GM21737 (cell line): ENCODE data around the gene SPDL1.

Experiments
- ATAC-seq: cut with Tn5 transposase; IDR thresholded peaks from one replicate; pipeline ENCODE4 v1.9.1; 2021; ENCODE audit warnings: mild to moderate bottlenecking, moderate library complexity; ENCODE audit not compliant: unreplicated experiment

SPDL1 gene

GRCh38 chr5:169583424-169584220 is at the start of gene SPDL1:
SPDL1 (plus strand) TSS chr5:169583773; CDS start chr5:169588417, 4,644 bp downstream.
- peak; percentile 93 for ATAC-seq

DNA sequence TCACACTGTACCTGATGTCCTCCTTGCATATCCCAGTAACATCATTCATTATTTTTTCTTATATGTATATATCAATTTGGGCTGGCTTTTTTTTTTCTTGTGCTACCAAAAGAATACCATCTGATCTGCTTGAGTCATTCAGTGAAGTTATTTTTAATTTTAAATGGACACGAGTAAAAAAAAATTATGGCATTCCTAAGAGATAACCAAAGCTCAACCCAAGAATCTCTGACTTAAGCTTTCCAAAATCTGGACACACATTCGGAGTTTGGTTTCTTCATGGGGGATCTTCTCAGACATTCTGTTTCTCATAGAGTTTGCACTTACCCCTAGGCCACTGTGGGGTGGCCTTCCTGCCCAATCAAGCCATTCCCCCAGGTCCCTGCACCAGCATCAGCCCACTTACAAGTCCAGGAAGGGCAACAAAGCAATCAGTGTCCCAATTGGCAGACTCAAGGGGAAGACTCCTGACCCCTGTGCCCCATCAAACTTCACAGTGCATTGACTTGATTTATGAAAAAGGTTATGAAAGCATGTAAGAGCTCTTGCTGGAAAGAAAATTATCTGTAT is 49.2 kb upstream of the SPDL1 start:
- ATAC-seq, result no peak

DNA sequence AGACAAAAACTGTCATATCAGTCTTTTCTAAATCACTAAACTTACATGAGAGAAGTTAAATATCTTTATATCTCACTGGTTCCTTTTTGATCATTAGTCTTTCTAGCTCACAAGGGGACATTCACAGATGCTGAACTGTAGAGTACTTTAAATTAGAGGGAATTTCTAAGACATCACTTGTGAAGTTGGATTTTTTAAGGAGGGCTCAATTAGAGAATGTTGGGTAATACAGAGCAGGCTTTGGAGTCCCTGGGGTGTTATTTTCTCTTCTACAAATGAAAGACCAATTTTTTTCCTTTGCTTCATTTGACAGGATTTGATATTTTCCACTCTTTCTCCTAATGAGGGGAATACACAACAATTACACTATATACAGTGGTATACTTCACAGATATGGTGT is 48.6 kb upstream of the SPDL1 start:
- no peak for ATAC-seq

GRCh38 chr5:169538944-169539343 is 44.6 kb upstream of the SPDL1 start:
- no peak for ATAC-seq

DNA sequence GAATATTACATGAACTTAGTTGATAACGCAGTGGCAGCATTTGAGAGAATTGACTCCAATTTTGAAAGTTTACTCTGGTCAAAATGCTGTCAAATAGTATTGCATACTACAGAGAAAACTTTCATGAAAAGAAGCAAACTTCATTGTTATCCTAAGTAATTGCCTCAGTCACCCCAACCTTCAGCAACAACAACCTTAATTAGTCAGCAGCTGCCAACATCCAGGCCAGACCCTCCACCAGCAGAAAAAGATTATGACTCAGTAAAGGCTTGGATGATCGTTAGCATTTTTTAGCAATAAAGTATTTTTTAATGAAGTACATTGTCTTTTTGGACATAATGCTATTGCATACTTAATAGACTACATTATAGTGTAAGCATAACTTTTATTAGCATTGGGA is 40.8 kb upstream of the SPDL1 start:
- ATAC-seq, result no peak

- ATAC-seq, result no peak
Measured at GRCh38 chr5:169544264-169544950, 39.2 kb upstream of the SPDL1 start.

DNA sequence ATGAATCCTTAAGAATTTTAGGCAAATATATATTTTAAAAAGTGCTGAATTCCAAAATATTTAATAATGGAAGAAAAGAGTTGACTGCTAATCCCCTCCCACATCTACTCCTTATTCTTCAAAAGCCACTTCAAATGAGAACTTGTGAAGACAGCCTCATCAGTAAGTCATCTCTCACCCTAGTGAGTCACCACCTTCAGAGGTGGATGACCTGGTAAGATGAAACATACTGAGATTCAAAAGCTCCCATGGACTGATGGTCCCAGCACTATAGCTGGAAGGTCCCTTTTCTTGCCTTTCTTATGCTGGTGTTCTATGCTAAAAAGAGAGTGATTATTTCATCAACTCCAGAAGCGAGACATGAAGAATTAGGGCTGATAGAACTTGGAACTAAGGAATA is 37.8 kb upstream of the SPDL1 start:
- ATAC-seq, result no peak

GRCh38 chr5:169546346-169546745 is 37.2 kb upstream of the SPDL1 start:
- ATAC-seq, result no peak

DNA sequence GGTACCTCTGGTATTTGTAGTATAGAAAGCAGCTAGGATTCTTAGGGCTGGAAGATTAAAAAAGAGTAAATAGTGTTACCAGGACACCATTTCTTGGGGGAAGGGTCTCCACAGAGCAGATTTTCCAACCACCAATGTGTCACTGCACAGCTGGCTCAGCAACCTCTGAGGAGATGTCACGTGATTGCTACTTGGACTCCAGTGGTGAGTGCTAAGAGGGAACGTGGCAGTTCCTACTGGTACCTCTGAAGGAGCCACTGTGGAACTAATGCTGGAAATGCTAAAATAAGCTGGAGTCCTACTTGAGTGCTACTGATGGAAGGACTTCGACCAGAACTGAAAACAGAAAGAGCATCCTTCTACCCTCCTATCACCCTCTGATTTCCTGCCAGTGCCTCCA is 36.1 kb upstream of the SPDL1 start:
- no peak for ATAC-seq

DNA sequence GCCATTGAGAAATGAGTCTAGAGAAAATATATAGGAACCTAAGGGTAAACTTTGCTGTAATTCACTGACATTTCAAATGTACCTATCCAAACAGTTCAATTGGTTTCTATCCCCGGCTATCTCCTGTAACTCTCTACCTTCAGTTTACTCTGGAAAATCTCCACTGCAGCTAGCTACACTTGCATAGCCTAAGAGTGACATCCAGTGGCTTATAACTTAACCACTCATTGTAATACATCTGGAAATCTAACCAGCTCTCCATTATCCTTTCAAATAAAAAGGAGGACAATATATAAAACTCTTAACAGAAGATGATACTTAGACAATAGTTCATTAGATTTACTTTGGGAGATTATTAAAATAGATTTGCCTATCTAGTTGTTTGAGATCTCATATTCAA is 35.3 kb upstream of the SPDL1 start:
- no peak for ATAC-seq

DNA sequence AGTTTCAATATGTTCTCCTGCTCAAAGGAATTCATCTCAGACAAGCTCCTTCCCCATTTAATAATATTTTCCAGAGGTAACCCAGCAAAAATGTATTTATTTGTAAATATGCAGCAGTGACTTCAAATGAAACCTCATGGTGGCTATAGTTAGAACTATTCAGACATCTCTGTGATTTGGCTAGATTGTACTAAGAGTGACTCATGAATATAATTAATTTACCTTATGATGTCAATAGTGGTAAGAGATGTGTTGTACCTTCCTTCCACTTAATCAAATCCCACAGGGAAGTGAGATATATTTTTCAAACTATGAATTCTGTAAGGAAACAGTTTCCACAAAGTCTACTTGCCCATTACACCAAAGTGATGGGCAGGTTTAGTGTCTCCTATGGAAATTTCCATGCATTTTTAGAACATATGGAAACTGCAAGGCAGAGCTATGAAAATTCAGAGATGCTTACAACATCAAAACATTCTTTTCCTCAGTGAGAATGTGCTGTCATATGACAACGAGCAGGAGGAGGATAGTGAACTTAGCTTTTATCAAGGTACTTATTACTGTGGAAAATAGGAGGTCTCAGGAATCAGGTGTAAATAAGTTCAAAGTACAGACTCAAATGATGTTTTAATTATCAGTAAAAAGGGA is 34.0 kb upstream of the SPDL1 start:
- ATAC-seq, result no peak

GRCh38 chr5:169550227-169550626 is 33.3 kb upstream of the SPDL1 start:
- ATAC-seq, result no peak

GRCh38 chr5:169551146-169551545 is 32.4 kb upstream of the SPDL1 start:
- no peak for ATAC-seq

GRCh38 chr5:169551696-169552095 is 31.9 kb upstream of the SPDL1 start:
- ATAC-seq, result no peak

- no peak for ATAC-seq
Measured at GRCh38 chr5:169554251-169554650, 29.3 kb upstream of the SPDL1 start.

GRCh38 chr5:169557838-169558237 is 25.7 kb upstream of the SPDL1 start:
- no peak for ATAC-seq

DNA sequence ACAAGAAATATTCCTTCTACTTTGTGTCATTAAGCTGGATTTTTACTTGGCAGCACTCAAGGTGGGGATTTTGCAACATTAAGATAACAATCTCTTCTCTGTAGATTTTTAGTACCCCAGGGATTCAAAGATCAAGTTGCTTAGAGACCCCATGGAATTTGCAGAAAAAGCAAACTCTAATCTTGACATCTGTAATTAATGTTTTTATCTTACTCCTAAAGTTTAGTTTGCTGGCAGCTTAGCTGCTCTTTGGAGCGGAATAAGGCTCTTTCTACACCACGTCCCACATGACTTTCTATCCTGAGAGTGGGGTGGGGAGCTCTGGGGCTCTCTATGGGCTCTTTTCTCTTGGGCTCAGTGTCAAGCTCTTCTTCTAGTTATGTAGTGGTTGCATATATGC is 21.7 kb upstream of the SPDL1 start:
- ATAC-seq, result no peak

- no peak for ATAC-seq
Measured at GRCh38 chr5:169563369-169563768, 20.2 kb upstream of the SPDL1 start.

DNA sequence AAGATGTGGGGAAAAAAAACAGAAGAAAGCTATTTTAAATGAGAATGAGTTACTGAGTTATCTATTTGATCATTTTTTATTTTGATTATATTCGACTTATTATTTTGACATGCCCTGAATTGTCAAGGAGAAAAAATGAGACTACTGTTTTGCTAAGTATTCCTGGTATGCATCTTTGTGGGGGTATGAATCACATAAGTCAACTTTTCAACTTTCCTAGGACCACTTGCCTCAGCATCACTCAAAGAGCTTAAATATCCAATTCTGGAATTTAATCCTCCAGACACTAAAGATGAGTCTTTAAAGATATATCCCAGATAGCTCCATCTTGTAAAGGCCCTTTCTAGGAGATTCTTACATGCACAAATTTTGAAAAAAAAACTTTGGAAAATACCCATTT is 17.4 kb upstream of the SPDL1 start:
- no peak for ATAC-seq

DNA sequence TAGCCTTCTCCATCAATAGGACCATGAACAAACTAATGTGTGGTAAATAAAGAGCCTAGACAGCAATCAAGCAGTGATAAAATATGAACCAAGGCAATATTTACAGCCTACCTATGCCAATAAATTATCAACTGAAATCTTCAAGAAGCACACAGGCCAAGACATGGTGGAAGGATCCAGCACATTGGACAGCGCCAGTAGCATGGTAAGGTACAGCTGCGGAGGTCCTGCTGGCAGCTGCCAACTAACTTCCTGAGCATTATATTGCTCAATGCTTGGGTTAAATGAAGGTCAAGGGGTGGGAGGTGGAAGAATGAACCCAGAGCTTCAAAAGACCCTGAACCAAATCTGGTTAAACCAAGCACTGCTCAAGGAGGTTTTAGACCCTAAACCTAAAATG is 16.5 kb upstream of the SPDL1 start:
- ATAC-seq, result no peak

DNA sequence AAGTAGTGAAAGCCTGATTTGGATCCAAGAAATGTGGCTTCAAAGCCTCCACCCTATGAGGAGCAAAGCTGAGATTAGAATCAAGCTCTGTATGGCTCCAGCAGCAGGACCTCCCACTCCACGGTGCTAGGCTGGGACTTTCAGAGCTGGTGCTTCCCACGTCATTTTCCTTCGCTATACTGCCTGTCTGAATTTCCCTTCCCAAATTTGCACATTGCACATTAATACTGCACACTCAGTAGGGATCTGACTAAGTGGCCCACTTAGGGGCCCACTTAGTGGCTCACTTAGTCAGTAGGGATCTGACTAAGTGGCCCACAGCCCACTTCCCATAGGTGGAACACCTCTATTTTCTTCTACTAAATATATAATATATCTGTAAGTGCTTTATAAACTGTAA is 14.1 kb upstream of the SPDL1 start:
- no peak for ATAC-seq

GRCh38 chr5:169571355-169571754 is 12.2 kb upstream of the SPDL1 start:
- ATAC-seq, result no peak
